ENCODE measurements around the gene CLDN8.

CLDN8 gene

DNA sequence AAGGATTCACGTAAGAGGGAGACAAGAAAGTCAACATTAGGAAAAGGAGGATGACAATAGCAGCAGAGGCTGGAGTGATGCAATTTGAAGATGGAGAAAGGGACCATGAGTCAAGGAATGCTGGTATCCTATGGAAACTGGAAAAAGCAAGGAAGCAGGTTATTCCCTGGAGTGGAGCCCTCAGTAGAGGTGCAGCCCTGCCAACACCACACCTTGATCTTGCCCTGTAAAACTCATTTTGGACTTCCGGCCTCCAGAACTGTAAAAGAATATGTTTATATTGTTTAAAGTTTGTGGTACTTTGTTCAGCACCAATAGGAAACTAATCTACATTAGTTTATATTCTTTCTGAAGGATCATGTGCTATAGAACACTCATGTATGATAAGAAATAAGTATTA lies 29.7 kb downstream of the CLDN8 start:
- no peak for TF ChIP-seq CTCF (IDR thresholded peaks at IDR 0.05; ENCODE audit: extremely low read depth, missing control alignments)
- DNase-seq (ENCODE audit: low spot score), result no peak

GRCh38 chr21:30168086-30168485 lies 47.8 kb downstream of the CLDN8 start:
- DNase-seq (ENCODE audit: low spot score), result no peak
- TF ChIP-seq CTCF (IDR thresholded peaks at IDR 0.05; ENCODE audit: extremely low read depth, missing control alignments), result no peak

- no peak for DNase-seq (ENCODE audit: low spot score)
- no peak for TF ChIP-seq CTCF (IDR thresholded peaks at IDR 0.05; ENCODE audit: extremely low read depth, missing control alignments)
Measured at GRCh38 chr21:30166705-30167104, 49.2 kb downstream of the CLDN8 start, which contains the start of gene CLDN17. CLDN17 (minus strand) TSS chr21:30166805; CDS start chr21:30166617, 188 bp downstream.

- TF ChIP-seq CTCF (IDR thresholded peaks at IDR 0.05; ENCODE audit: extremely low read depth, missing control alignments), result no peak
- no peak for DNase-seq (ENCODE audit: low spot score)
Measured at GRCh38 chr21:30166171-30166570, 49.7 kb downstream of the CLDN8 start.

GRCh38 chr21:30164796-30165195 lies 51.1 kb downstream of the CLDN8 start:
- DNase-seq (ENCODE audit: low spot score), result no peak
- no peak for TF ChIP-seq CTCF (IDR thresholded peaks at IDR 0.05; ENCODE audit: extremely low read depth, missing control alignments)

Data from GM20000 (cell line).